ENCODE measurements around the gene ITGB7. TPM values are rescaled to one million over a fixed set of nuclear protein-coding genes. Genes with fewer than 3 reads are reported as not detected.

The ITGB7 gene
- total and polyA plus RNA-seq, 9 of the 15 experiments (the other 6 are each of a cell fraction or from before 2014, with no cell fraction given), result 0.06 to 2.0 (median 0.67) TPM

DNA sequence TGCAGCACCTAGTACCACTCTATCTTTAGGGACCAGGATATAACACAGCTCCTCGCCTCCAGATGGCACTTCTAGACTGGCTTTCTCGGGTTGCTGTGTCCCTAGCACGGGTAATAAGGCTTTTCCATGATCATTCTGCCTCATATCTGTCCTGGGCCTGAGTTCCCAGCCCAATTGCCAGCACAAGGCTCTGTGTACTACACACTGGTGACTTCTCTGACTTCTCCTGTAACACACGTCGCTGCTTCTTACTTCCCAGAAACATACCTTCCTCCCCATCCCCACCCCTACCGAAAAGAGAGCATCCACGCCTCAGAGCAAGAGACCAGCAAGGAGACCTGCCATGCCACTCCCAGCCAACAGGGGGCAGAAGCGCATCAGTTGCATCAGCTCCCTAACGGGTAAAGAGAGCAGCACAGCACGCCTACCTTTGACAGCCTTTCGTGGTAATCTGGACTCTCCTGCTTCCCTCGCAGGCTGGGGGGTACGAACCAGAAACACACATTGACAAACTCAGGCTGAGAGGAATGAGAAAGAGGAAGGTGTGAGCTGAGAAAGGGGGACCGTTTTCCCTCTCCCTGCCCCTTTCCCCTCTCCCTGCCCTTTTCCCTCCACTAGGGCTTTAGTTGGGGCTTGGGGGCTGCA, 47.7 kb downstream of the ITGB7 start (continued):
- TF ChIP-seq EGR1 (conservative IDR thresholded peaks at IDR 0.05) (no peak), XRCC5 (IDR thresholded peaks at IDR 0.05; ENCODE audit: low read depth, low read length) (peak; percentile 94; the same call in 1 of the 2 replicates), JUN (IDR thresholded peaks at IDR 0.05; ENCODE audit: borderline replicate concordance, low read depth, low read length) (peak; percentile 46; the same call in 1 of the 2 replicates), JUN (CRISPR knock-in tag; IDR thresholded peaks at IDR 0.05; ENCODE audit: borderline replicate concordance) (no peak), PKNOX1 (IDR thresholded peaks at IDR 0.05) (peak; percentile 54; the same call in 1 of the 2 replicates), NEUROD1 (IDR thresholded peaks at IDR 0.05; ENCODE audit: borderline replicate concordance, low read depth, low read length, partially characterized antibody) (peak; percentile 27), ETS2 (tag; IDR thresholded peaks at IDR 0.05; ENCODE audit: borderline replicate concordance, poor library complexity, severe bottlenecking) (no peak), TCF15 (CRISPR knock-in tag; IDR thresholded peaks at IDR 0.05) (no peak), CBX2 (IDR thresholded peaks at IDR 0.05; ENCODE audit: insufficient read depth, low read length, poor library complexity, severe bottlenecking) (no peak), RFX5 (IDR thresholded peaks at IDR 0.05; ENCODE audit: low read depth, low read length) (no peak), PTTG1 (tag; IDR thresholded peaks at IDR 0.05; ENCODE audit: low read depth) (no peak), SAP30 (IDR thresholded peaks at IDR 0.05; ENCODE audit: borderline replicate concordance, insufficient read depth, low read depth, low read length, poor library complexity, severe bottlenecking) (no peak), DDX20 (tag; IDR thresholded peaks at IDR 0.05; ENCODE audit: low read depth) (no peak), RBFOX2 (IDR thresholded peaks at IDR 0.05; ENCODE audit: low read depth, low read length) (peak; percentile 45; the same call in 1 of the 2 replicates), ADNP (tag; IDR thresholded peaks at IDR 0.05) (no peak), HNRNPLL (IDR thresholded peaks at IDR 0.05; ENCODE audit: low read depth, low read length, poor library complexity, severe bottlenecking) (no peak)
- TF ChIP-seq, protein P1, sequence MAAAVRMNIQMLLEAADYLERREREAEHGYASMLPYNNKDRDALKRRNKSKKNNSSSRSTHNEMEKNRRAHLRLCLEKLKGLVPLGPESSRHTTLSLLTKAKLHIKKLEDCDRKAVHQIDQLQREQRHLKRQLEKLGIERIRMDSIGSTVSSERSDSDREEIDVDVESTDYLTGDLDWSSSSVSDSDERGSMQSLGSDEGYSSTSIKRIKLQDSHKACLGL (CRISPR knock-in tag; IDR thresholded peaks at IDR 0.05; ENCODE audit: borderline replicate concordance, poor library complexity, severe bottlenecking), result no peak
- TF ChIP-seq, protein P2, sequence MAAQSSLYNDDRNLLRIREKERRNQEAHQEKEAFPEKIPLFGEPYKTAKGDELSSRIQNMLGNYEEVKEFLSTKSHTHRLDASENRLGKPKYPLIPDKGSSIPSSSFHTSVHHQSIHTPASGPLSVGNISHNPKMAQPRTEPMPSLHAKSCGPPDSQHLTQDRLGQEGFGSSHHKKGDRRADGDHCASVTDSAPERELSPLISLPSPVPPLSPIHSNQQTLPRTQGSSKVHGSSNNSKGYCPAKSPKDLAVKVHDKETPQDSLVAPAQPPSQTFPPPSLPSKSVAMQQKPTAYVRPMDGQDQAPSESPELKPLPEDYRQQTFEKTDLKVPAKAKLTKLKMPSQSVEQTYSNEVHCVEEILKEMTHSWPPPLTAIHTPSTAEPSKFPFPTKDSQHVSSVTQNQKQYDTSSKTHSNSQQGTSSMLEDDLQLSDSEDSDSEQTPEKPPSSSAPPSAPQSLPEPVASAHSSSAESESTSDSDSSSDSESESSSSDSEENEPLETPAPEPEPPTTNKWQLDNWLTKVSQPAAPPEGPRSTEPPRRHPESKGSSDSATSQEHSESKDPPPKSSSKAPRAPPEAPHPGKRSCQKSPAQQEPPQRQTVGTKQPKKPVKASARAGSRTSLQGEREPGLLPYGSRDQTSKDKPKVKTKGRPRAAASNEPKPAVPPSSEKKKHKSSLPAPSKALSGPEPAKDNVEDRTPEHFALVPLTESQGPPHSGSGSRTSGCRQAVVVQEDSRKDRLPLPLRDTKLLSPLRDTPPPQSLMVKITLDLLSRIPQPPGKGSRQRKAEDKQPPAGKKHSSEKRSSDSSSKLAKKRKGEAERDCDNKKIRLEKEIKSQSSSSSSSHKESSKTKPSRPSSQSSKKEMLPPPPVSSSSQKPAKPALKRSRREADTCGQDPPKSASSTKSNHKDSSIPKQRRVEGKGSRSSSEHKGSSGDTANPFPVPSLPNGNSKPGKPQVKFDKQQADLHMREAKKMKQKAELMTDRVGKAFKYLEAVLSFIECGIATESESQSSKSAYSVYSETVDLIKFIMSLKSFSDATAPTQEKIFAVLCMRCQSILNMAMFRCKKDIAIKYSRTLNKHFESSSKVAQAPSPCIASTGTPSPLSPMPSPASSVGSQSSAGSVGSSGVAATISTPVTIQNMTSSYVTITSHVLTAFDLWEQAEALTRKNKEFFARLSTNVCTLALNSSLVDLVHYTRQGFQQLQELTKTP (IDR thresholded peaks at IDR 0.05; ENCODE audit: low read depth in 1 of 2, partially characterized antibody in 2 of 2), result no peak
